ENCODE results near the gene CDHR2.

CDHR2 gene

GRCh38 chr5:176619569-176620332 is 70.6 kb downstream of the CDHR2 start:
- no peak for DNase-seq (ENCODE audit: low read depth, low spot score)

GRCh38 chr5:176620333-176620981 is 71.3 kb downstream of the CDHR2 start:
- DNase-seq (ENCODE audit: low read depth, low spot score): no peak

GRCh38 chr5:176621661-176622079 is 72.5 kb downstream of the CDHR2 start:
- DNase-seq (ENCODE audit: low read depth, low spot score): no peak

GRCh38 chr5:176624142-176624541 is 75.0 kb downstream of the CDHR2 start:
- no peak for DNase-seq (ENCODE audit: low read depth, low spot score)

- no peak for DNase-seq (ENCODE audit: low read depth, low spot score)
Observed at GRCh38 chr5:176624938-176625337, 75.8 kb downstream of the CDHR2 start.

GRCh38 chr5:176625512-176625911 is 76.4 kb downstream of the CDHR2 start:
- DNase-seq (ENCODE audit: low read depth, low spot score): no peak

GRCh38 chr5:176625966-176626875 is 77.1 kb downstream of the CDHR2 start:
- no peak for DNase-seq (ENCODE audit: low read depth, low spot score)

GRCh38 chr5:176626876-176627236 is 77.7 kb downstream of the CDHR2 start:
- DNase-seq (ENCODE audit: low read depth, low spot score): no peak

- no peak for DNase-seq (ENCODE audit: low read depth, low spot score)
Observed at GRCh38 chr5:176627582-176627981, 78.4 kb downstream of the CDHR2 start.

- no peak for DNase-seq (ENCODE audit: low read depth, low spot score)
Observed at GRCh38 chr5:176628406-176629228, 79.5 kb downstream of the CDHR2 start.

- no peak for DNase-seq (ENCODE audit: low read depth, low spot score)
Observed at GRCh38 chr5:176629317-176629852, 80.2 kb downstream of the CDHR2 start.

- DNase-seq (ENCODE audit: low read depth, low spot score): no peak
Observed at GRCh38 chr5:176629853-176630680, 80.9 kb downstream of the CDHR2 start, which contains the start of the genes EIF4E1B and SNCB. TSS of gene EIF4E1B (plus strand) at chr5:176630675. CDS start at chr5:176642788, 12,113 bp downstream. TSS of gene SNCB (minus strand) at chr5:176630534. CDS start at chr5:176629654, 880 bp downstream.

- no peak for DNase-seq (ENCODE audit: low read depth, low spot score)
Observed at GRCh38 chr5:176630681-176631222, 81.6 kb downstream of the CDHR2 start.

- no peak for DNase-seq (ENCODE audit: low read depth, low spot score)
Observed at GRCh38 chr5:176631383-176632200, 82.5 kb downstream of the CDHR2 start.

GRCh38 chr5:176632745-176633144 is 83.6 kb downstream of the CDHR2 start:
- DNase-seq (ENCODE audit: low read depth, low spot score): no peak

- no peak for DNase-seq (ENCODE audit: low read depth, low spot score)
Observed at GRCh38 chr5:176633598-176633997, 84.5 kb downstream of the CDHR2 start.

GRCh38 chr5:176636426-176636825 is 87.3 kb downstream of the CDHR2 start:
- DNase-seq (ENCODE audit: low read depth, low spot score): no peak

GRCh38 chr5:176637556-176637955 is 88.4 kb downstream of the CDHR2 start:
- DNase-seq (ENCODE audit: low read depth, low spot score): no peak

- no peak for DNase-seq (ENCODE audit: low read depth, low spot score)
Observed at GRCh38 chr5:176638437-176638836, 89.3 kb downstream of the CDHR2 start.
